HG03378 (cell line): Measurements from ENCODE around the gene KCNIP4.

ENCODE experiments used
- ATAC-seq: cut with Tn5 transposase; IDR thresholded peaks from one replicate; pipeline ENCODE4 v1.9.1; 2021; ENCODE audit warnings: mild to moderate bottlenecking, moderate library complexity; ENCODE audit not compliant: unreplicated experiment

The KCNIP4 gene

GRCh38 chr4:21856754-21857153 lies 91.8 kb downstream of the KCNIP4 start:
- ATAC-seq: no peak

DNA sequence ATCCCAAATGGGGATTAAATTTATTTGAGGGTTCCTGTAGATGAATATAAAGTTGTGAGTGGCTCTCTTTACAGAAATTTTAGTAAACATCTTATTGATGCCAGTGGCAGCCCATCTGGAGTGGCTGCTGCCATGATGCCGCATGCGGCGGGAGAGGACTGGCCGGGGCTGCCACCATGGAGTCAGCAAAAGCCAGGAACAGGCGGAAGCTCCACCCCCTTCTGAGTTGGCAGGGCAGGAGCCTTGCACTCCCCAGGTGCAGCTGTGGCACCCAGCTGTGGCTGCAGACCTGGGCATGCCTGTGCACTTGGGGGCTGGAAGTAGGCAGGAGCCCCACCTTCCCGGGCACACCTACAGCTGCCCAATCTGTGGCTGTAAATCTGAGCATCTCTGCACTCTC lies 92.3 kb downstream of the KCNIP4 start:
- no peak for ATAC-seq

GRCh38 chr4:21849077-21849476 lies 99.5 kb downstream of the KCNIP4 start:
- ATAC-seq: no peak

DNA sequence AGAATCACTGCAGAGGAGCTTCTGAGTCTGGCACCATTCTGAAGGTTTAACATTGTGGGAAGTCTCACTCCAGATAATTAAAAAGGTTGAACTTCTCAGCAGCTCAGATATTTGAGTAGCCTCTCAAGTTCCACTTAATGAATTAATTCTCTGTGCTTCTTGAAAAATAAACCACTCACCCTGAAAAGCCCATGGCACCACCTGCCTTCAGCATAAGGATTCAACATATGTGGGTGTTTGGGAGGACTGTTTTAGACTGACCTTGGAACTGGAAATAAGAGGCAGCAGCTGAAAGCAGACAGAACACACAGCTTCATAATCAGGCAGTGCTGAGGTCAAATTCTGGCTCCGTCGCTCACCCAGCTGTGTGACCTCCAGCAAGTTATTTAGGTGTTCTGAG lies 100.6 kb downstream of the KCNIP4 start:
- no peak for ATAC-seq

- no peak for ATAC-seq
Observed at GRCh38 chr4:21845663-21846062, 102.9 kb downstream of the KCNIP4 start.

DNA sequence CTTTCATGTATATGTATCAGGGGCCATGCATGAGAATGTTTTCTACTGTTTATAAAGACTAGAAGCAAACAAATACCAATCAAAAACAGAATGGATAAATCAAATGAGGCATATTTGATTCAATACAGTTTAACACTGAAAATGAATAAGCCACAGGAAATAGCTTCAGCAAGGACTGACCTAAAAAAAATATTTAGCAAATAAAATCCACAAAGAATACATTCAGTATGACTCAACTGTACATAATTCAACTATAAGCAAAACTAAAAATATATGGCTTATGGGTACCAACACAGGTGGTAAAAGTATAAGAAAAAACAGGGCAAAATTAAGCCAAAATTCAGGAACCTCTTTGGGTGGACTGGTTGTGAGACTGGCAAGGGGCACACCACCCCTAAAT lies 112.9 kb downstream of the KCNIP4 start:
- no peak for ATAC-seq

DNA sequence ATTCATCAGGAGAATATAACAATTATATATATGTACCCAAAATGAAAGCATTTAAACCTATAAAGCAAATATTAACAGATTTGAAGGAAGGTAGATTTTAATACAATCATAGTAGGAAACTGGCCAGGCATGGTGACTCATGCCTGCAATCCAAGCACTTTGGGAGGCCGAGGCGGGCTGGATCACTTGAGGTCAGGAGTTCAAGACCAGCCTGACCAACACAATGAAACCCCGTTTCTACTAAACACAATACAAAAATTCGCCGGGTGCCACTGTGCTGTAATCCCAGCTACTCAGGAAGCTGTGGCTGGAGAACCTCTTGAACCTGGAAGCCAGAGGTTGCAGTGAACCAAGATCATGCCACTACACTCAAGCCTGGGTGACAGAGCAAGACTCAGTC lies 118.3 kb downstream of the KCNIP4 start:
- ATAC-seq: no peak

DNA sequence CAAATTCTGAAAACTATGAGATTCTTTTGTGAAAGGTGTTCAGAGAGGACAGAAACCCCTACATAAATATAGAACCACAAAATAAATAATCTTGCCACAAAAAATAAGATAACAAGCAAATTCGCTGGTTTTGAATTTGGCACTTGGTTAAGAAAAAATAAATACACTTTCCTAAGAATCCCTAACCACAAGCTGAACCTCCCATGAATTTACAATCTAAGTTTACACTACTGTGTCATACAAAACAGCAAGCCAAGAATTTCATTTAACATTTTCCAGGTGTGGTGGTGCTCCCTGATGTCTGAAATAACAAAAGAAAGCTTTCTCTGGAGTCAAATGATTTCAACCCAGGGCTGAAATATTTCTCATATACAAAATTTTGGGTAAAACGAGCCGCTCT lies 121.0 kb downstream of the KCNIP4 start:
- no peak for ATAC-seq

DNA sequence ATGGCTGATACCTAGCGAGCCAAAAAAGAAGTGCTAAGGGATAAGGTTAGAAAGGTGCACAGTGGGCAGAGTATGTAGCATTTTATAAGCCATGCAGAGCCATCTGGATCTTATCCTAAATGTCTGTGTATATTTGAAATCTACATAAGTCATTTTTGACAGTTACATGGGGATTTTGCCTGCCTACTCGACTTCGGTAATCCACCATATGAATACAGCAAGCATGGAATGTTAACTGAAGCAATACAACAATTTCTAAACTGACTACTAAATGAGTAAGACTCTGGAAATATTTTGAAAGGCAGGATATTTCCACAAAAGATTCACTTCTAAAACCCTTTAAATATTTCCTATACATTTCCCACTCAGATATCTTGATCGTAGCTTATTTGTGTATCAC lies 122.5 kb downstream of the KCNIP4 start:
- no peak for ATAC-seq

DNA sequence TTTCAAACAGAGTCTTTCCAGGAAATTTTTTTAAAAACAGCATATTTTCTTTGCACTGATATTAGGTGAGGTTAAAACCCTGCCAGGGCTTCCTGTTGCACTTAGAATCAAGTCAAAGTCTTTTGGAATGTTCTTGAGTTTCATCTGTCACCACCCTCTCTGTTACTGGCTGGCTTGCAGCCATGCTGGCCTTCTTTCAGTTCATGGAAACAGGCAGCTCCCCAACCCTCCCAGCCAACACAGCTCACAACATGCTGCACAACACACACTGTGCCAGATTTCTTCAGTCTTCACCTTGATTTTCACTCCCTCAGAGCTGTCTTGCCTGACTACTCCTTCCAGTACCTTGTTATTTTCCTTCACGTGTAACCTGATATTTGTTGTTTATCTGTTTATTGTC lies 129.5 kb downstream of the KCNIP4 start:
- ATAC-seq: no peak

GRCh38 chr4:21815651-21816377 lies 132.8 kb downstream of the KCNIP4 start:
- ATAC-seq: no peak

DNA sequence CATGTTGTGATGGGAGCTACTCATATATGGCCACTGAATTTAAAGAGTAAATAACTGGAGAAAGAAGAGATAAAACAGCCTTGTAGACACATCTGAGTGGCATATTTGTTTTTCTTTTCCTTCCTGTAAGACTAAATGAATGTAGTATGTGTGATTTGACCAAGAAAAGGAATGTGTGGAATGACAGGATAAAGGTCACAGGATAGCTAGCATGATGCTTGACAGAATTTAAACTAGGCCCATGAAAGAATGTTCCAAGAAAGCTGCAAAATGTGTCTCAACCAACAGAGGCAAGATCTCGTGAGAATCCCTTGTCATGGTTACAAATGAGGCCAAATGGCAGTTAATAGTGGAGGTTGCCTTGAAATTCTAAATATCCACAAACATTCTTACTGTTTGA lies 137.0 kb downstream of the KCNIP4 start:
- no peak for ATAC-seq

DNA sequence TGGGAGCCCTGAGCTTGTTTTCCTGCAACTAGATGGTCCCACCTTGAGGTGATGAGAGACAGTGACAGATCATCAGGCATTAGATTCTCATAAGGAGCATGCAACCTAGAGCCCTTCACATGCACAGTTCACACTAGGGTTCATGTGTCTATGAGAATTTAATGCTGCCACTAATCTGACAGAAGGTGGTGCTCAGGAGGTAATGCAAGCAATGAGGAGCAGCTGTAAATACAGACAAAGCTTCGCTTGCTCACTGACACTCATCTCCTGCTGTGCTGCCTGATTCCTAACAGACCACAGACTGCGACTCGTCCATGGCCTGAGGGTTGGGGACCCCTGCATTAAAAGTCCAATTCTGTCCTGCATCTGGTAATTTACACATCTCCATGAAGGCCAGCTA lies 141.6 kb downstream of the KCNIP4 start:
- no peak for ATAC-seq

DNA sequence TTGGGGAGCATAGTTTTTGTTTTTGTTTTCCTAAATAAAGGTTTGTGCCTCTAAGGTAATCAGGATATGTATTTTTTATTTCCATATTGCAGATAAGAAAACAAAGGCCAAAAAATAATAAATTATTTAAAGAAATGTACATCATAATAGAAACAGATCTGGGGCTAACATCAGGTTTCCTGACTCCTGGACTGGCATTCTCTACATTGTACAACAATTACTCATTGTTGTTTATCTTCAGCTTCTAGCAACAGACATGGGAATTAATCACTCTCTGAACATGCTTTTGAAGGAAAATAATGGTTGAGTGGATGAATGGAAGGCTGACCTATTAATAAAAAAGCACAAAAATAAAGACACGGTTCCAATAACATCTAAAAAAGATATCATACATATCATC lies 146.2 kb downstream of the KCNIP4 start:
- ATAC-seq: no peak

GRCh38 chr4:21801661-21802385 lies 146.7 kb downstream of the KCNIP4 start:
- ATAC-seq: no peak

DNA sequence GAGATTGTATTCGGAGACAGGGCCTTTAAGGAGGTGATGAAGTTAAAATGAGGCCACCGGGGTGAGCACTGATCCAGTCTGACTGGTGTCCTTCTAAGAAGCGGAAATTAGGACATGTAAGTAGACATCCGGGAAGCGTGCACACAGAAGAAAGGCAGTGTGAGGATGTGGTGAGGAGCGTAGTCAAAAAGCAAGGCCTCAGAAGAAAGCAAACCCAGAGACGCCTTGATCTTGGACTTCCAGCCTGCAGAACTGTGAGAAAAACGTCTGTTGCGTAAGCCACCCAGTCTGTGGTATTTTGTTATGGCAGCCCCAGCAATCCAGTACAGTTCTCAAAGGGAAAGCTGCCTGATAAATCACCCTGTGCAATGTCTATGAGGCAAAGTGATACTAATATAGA lies 153.5 kb downstream of the KCNIP4 start:
- no peak for ATAC-seq

- ATAC-seq: no peak
Observed at GRCh38 chr4:21792736-21793135, 155.8 kb downstream of the KCNIP4 start.

- no peak for ATAC-seq
Observed at GRCh38 chr4:21790438-21791029, 158.0 kb downstream of the KCNIP4 start.

DNA sequence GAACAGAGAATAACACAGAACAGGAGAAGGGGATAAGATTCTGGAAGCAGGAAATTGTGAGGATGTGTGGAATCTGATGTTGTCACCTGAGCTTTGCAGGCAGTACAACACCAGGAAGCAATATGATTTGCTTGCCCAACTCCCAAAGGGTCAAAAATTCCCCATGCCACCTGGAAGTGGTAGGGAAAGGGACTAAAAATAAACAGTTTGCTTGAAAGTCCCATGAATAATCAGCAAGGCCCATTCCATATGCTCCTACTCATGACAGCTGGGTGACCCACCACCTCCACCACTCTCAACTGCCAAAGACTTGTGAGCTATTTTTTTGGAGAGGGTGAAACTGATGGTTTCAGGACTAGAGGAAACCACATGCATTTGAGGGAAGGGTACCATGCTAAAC lies 168.4 kb downstream of the KCNIP4 start:
- ATAC-seq: no peak

DNA sequence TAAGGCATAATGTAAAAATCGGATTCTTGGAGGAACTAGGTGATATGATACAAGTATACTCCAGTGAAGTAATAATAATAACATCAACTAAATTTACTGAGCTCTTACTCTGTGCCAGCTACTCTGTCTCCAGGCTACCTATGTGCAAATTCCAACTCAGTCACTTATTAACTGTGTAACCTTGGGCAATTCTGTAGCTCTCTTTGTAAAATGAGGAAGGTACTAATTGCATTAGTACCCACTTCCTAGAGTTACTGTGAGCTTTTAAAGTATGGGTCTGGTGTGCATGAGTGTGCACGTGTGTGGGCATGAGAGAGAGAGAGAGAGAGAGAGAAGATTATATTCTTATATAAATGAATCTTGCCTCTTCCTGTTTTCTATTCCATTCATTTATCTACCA lies 169.9 kb downstream of the KCNIP4 start:
- ATAC-seq: no peak

- ATAC-seq: no peak
Observed at GRCh38 chr4:21775703-21776102, 172.9 kb downstream of the KCNIP4 start.

DNA sequence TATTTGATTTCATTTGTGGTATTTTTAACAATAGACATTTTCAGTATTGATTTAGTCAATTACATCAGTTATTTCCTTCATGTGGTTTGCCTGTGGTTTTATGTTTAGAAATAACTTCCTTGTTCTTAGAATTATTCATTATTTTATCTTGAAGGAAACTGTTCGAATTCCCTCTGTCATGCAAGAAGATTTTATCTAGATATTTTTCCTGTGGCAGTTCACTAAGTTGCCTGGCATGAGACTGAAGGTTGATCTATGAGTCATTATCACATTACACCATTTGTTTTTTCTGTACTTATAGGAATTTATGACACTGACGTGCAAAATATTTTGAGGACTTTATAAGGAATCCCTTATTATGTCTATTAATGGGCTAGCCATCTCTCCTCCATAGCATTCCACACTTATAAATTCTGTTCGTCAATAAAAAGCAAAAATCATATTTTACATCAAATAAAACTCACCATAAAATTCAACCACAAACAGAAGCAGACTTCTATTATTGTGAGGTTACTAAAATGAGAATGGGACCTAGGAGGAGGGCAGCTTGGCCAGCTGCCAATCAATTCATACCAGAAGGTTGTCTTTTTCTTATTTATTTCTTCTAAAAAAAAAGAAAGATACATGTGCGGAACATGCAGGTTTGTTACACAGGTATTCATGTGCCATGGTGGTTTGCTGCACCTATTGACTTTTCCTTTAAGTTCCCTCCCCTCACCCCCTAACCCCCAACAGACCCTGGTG lies 179.0 kb downstream of the KCNIP4 start:
- ATAC-seq: no peak
